ENCODE data around the gene CLDN20. TPM values are rescaled to one million over a fixed set of nuclear protein-coding genes. Genes with fewer than 3 reads are reported as not detected.

The CLDN20 gene
- total and polyA plus RNA-seq, 10 of the 15 experiments (the other 5 are each of a cell fraction or from before 2014, with no cell fraction given), result 0.13 to 0.23 TPM; not detected in 8

DNA sequence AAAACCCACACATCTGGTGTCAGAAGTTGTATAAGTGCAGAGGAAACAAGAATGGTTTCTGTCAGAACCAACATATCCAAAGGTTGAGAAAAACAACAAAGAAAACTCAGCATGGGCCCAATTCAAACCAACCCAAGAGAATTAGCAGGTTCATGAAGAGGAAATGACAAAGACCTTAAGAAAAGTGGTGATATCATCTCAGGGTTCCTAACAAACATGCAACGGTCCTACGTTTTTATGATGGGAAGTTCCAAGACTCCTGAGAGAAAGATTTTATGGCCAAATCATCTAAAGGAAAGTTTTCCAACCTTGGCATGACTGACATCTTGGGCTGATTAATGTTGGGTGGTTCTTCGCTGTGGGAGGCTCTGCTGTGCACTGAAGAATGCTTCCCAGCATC, 27.5 kb downstream of the CLDN20 start:
- Histone ChIP-seq H2AFZ (ENCODE audit: control insufficient read depth, low read depth, low read length) (no peak overlapping the region), H4K20me1 (ENCODE audit: control insufficient read depth, insufficient read depth) (no peaks in the 10 kb centered on the region), H3K4me3 (no peak overlapping the region), H3K4me2 (ENCODE audit: control insufficient read depth, insufficient read depth) (no peak overlapping the region), H3K36me3 (ENCODE audit: control insufficient read depth in 2 of 2, insufficient read depth in 2 of 2, low read length in 1 of 2) (peaks cover 5 to 18% of the 10 kb centered on the region in 2 experiments), H3K27ac (ENCODE audit: control insufficient read depth, insufficient read depth) (no peak overlapping the region), H3K9ac (ENCODE audit: control insufficient read depth, insufficient read depth, low read length) (no peak overlapping the region), H3K27me3 (replicated peaks in 1 of 2; ENCODE audit: control insufficient read depth in 2 of 2, insufficient read depth in 2 of 2, low read length in 1 of 2) (no peaks in the 10 kb centered on the region), H3K4me1 (ENCODE audit: control insufficient read depth, insufficient read depth, low read length) (no peaks in the 10 kb centered on the region), H3K9me3 (replicated peaks; ENCODE audit: control insufficient read depth, insufficient read depth, low read length) (no peaks in the 10 kb centered on the region), H3K79me2 (ENCODE audit: control insufficient read depth, insufficient read depth, low read length) (no peaks in the 10 kb centered on the region)
- no peak for TF ChIP-seq YY1 (IDR thresholded peaks at IDR 0.05; ENCODE audit: low read depth, low read length)
- TF ChIP-seq, protein P1, sequence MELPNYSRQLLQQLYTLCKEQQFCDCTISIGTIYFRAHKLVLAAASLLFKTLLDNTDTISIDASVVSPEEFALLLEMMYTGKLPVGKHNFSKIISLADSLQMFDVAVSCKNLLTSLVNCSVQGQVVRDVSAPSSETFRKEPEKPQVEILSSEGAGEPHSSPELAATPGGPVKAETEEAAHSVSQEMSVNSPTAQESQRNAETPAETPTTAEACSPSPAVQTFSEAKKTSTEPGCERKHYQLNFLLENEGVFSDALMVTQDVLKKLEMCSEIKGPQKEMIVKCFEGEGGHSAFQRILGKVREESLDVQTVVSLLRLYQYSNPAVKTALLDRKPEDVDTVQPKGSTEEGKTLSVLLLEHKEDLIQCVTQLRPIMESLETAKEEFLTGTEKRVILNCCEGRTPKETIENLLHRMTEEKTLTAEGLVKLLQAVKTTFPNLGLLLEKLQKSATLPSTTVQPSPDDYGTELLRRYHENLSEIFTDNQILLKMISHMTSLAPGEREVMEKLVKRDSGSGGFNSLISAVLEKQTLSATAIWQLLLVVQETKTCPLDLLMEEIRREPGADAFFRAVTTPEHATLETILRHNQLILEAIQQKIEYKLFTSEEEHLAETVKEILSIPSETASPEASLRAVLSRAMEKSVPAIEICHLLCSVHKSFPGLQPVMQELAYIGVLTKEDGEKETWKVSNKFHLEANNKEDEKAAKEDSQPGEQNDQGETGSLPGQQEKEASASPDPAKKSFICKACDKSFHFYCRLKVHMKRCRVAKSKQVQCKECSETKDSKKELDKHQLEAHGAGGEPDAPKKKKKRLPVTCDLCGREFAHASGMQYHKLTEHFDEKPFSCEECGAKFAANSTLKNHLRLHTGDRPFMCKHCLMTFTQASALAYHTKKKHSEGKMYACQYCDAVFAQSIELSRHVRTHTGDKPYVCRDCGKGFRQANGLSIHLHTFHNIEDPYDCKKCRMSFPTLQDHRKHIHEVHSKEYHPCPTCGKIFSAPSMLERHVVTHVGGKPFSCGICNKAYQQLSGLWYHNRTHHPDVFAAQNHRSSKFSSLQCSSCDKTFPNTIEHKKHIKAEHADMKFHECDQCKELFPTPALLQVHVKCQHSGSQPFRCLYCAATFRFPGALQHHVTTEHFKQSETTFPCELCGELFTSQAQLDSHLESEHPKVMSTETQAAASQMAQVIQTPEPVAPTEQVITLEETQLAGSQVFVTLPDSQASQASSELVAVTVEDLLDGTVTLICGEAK (IDR thresholded peaks at IDR 0.05; ENCODE audit: borderline replicate concordance), result no peak
- TF ChIP-seq, protein P2, sequence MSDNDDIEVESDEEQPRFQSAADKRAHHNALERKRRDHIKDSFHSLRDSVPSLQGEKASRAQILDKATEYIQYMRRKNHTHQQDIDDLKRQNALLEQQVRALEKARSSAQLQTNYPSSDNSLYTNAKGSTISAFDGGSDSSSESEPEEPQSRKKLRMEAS (IDR thresholded peaks at IDR 0.05; ENCODE audit: low read depth, low read length), result no peak
- in situ Hi-C loops (cut with MboI), result no loop called here
- ATAC-seq (no peak), DNase-seq (ENCODE audit: low read depth, low spot score) (no peak), FAIRE-seq (no peak)
- ChIA-PET RAD21 (ENCODE audit: unreplicated experiment) (no interaction called here), SMC1A (ENCODE audit: uncharacterized antibody, unreplicated experiment) (interaction anchor here (0.9 to 1.3 kb wide), 3 partner anchors 9 to 52 kb away, joined by 4 to 5 read pairs (median 4); no protein-coding TSS in a partner anchor), CTCF (interaction anchor here (0.7 kb wide), 1 partner anchor 1104 kb away, joined by 3 read pairs; no protein-coding TSS in a partner anchor), POLR2A (no interaction called here)
- WGBS (ENCODE audit: insufficient coverage, insufficient replicate concordance, low lambda C conversion rate, missing lambda C conversion rate), result 92% methylated on average over 3 of the region's 3 CpGs
- no TSS peak for BruUV-seq (replicated peaks)
- intact Hi-C loops (cut with micrococcal nuclease; ENCODE audit: unreplicated experiment), result no loop called here

All from GM12878 (cell line).